Left lobe of liver (tissue), 2 donors: ENCODE results near the gene NUP210. TPM values are rescaled to one million over a fixed set of nuclear protein-coding genes. Genes with fewer than 3 reads are reported as not detected.

Experiments used
- ATAC-seq: fragments of 200-7000 bp; cut with Tn5 transposase; one replicate; pipeline ENCODE4 v1.9.1; 2020; ENCODE audit warnings: mild to moderate bottlenecking, moderate library complexity
- DNase-seq: peaks from one replicate; pipeline ENCODE4 v3.0.0-alpha.2; 2020; ENCODE audit warnings: low spot score
- total RNA-seq: library from RNA; stranded (reverse); gene quantifications from one replicate; pipeline ENCODE4 v1.2.1, GENCODE V29; 2021
- donor health status: DM: no; HTN: no; CAD: no; lungs with moderate emphysema.
- donor health status: DM: no; HTN: yes; CAD: no.

NUP210 gene
- total RNA-seq, 1 donor from 2014 or later: 19.1 TPM

GRCh38 chr3:13299531-13300155 lies 120.5 kb downstream of the NUP210 start:
- ATAC-seq: no peak
- DNase-seq: no peak

- no peak for DNase-seq
- ATAC-seq: no peak
Measured at GRCh38 chr3:13296662-13297061, 123.5 kb downstream of the NUP210 start.

- ATAC-seq (no peak), DNase-seq (no peak)
Measured at GRCh38 chr3:13294442-13295351, 125.4 kb downstream of the NUP210 start.

GRCh38 chr3:13292375-13292774 lies 127.7 kb downstream of the NUP210 start:
- DNase-seq (no peak), ATAC-seq (no peak)

GRCh38 chr3:13290941-13291340 lies 129.2 kb downstream of the NUP210 start:
- no peak for ATAC-seq
- no peak for DNase-seq

GRCh38 chr3:13289771-13290285 lies 130.3 kb downstream of the NUP210 start:
- DNase-seq (no peak), ATAC-seq (no peak)

GRCh38 chr3:13288732-13289718 lies 131.1 kb downstream of the NUP210 start:
- no peak for DNase-seq
- ATAC-seq: no peak

- ATAC-seq: no peak
- no peak for DNase-seq
Measured at GRCh38 chr3:13287833-13288232, 132.3 kb downstream of the NUP210 start.

GRCh38 chr3:13286873-13287272 lies 133.2 kb downstream of the NUP210 start:
- DNase-seq (no peak), ATAC-seq (no peak)

GRCh38 chr3:13285007-13285567 lies 135.0 kb downstream of the NUP210 start:
- ATAC-seq: no peak
- no peak for DNase-seq

- ATAC-seq (no peak), DNase-seq (no peak)
Measured at GRCh38 chr3:13283877-13284264, 136.3 kb downstream of the NUP210 start.

GRCh38 chr3:13282986-13283876 lies 136.9 kb downstream of the NUP210 start:
- ATAC-seq: peak; percentile 70
- DNase-seq: peak; percentile 61

- no peak for DNase-seq
- ATAC-seq: peak; percentile 14
Measured at GRCh38 chr3:13282358-13282985, 137.7 kb downstream of the NUP210 start.

- ATAC-seq (peak; percentile 74), DNase-seq (peak; percentile 85)
Measured at GRCh38 chr3:13281507-13282357, 138.4 kb downstream of the NUP210 start.

GRCh38 chr3:13280811-13281506 lies 139.2 kb downstream of the NUP210 start:
- DNase-seq (no peak), ATAC-seq (peak; percentile 0)

GRCh38 chr3:13280122-13280790 lies 139.9 kb downstream of the NUP210 start:
- no peak for ATAC-seq
- no peak for DNase-seq

- DNase-seq: no peak
- ATAC-seq: no peak
Measured at GRCh38 chr3:13279532-13279910, 140.6 kb downstream of the NUP210 start.
